ENCODE data around the gene ZNF580. TPM values are rescaled to one million over a fixed set of nuclear protein-coding genes. Genes with fewer than 3 reads are reported as not detected.

The ZNF580 gene
- total and polyA plus RNA-seq, 11 donors = 8.2 to 41.5 (median 21.1) TPM

DNA sequence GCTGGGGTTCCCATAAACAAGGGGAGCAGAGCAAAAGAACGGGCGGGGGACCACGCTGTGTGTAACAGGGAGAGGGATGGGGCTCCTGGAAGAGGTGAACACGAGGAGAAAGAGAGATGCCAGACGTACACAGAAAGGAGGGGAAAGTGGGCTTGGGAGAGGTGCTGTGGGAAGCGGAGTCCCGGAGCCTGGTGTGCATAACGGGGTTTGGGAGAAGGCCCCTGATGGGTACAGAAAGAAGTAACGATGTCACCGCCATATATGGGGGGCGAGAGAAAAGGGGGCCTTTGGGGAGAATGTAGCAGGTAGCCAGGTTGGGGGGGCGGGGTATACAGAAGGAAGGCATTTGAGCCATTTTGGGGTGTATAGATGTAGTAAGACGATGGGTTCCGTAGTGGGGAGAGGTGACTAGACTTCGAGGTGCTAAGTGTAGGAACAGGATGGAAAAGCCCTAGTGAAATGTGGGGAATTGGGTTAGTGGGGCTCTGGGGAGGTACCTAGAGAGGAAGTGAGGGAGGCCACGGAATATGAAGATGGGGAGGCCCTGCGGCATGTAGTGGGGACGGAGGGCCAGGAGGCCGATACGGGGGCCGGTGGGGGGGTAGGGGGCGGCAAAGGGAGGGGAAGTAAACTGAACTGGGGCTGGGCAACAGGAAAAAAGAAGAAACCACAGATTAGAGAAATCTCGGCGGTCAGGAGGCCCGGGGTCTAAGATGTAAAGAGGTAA, 787 bp downstream of the ZNF580 start:
- WGBS, 4 donors = 1 to 2% (median 2%) methylated on average over 25 of the region's 25 CpGs
- ATAC-seq (peak in 2 of 4 donors; percentile 1 to 2), DNase-seq (no peak)
- Histone ChIP-seq H3K36me3 (peaks cover 0 to 22% (median 13%) of the 10 kb centered on the region in 9 donors), H3K4me3 (peak overlapping the region; percentile 64 to 98 (median 84)), H3K9me3 (no peaks in the 10 kb centered on the region), H3K27ac (peak overlapping the region; percentile 83 to 96 (median 92)), H3K27me3 (no peaks in the 10 kb centered on the region), H3K4me1 (peaks cover 10 to 79% (median 45%) of the 10 kb centered on the region in 12 donors)
- no peak for TF ChIP-seq POLR2A (IDR thresholded peaks at IDR 0.05)
- TF ChIP-seq, protein P1, sequence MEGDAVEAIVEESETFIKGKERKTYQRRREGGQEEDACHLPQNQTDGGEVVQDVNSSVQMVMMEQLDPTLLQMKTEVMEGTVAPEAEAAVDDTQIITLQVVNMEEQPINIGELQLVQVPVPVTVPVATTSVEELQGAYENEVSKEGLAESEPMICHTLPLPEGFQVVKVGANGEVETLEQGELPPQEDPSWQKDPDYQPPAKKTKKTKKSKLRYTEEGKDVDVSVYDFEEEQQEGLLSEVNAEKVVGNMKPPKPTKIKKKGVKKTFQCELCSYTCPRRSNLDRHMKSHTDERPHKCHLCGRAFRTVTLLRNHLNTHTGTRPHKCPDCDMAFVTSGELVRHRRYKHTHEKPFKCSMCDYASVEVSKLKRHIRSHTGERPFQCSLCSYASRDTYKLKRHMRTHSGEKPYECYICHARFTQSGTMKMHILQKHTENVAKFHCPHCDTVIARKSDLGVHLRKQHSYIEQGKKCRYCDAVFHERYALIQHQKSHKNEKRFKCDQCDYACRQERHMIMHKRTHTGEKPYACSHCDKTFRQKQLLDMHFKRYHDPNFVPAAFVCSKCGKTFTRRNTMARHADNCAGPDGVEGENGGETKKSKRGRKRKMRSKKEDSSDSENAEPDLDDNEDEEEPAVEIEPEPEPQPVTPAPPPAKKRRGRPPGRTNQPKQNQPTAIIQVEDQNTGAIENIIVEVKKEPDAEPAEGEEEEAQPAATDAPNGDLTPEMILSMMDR (IDR thresholded peaks at IDR 0.05) = no peak
- intact Hi-C loops (cut with DNase I) = no loop called here

DNA sequence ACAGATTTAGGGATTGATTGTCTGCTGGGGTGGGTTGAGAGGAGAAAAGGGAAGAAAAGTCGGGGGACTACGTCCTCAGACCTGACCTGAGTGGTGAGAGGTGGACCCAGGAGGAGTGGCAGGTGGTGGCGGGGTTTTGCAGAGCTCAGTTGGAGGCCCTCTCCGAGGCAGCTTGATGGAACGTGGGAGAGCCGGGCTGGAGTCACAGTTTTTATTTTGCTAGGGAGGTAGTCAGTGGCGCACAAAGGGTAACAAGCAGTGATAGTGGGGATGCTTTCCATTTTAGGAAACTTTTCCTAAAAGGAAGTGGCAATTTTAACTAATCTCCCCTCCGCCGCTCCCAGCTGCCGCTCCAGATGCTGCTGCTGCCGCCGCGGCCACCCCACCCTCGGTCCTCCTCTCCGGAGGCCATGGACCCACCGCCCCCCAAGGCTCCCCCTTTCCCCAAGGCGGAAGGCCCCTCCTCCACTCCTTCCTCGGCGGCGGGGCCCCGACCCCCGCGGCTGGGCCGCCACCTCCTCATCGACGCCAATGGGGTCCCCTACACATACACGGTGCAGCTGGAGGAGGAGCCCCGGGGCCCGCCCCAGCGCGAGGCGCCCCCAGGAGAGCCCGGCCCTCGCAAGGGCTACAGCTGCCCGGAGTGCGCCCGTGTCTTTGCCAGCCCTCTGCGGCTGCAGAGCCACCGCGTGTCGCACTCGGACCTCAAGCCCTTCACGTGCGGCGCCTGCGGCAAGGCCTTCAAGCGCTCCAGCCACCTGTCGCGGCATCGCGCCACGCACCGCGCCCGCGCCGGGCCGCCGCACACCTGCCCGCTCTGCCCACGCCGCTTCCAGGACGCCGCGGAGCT, 1.6 kb downstream of the ZNF580 start:
- intact Hi-C loops (cut with DNase I) = no loop called here
- Histone ChIP-seq H3K4me1 (peaks cover 12 to 78% (median 46%) of the 10 kb centered on the region in 12 donors), H3K36me3 (peaks cover 0 to 22% (median 13%) of the 10 kb centered on the region in 9 donors), H3K27ac (peak overlapping the region in 11 of 12 donors; percentile 62 to 96 (median 93)), H3K27me3 (no peaks in the 10 kb centered on the region), H3K4me3 (peak overlapping the region; percentile 64 to 98 (median 84)), H3K9me3 (no peaks in the 10 kb centered on the region)
- peak in 1 of 2 donors; percentile 20 for TF ChIP-seq POLR2A (IDR thresholded peaks at IDR 0.05)
- TF ChIP-seq, protein P1 (IDR thresholded peaks at IDR 0.05) = no peak
- DNase-seq (no peak), ATAC-seq (peak in 1 of 4 donors; percentile 2)
- 1 to 4% (median 3%) methylated on average over 33 to 65 of the region's 65 CpGs for WGBS, 4 donors

DNA sequence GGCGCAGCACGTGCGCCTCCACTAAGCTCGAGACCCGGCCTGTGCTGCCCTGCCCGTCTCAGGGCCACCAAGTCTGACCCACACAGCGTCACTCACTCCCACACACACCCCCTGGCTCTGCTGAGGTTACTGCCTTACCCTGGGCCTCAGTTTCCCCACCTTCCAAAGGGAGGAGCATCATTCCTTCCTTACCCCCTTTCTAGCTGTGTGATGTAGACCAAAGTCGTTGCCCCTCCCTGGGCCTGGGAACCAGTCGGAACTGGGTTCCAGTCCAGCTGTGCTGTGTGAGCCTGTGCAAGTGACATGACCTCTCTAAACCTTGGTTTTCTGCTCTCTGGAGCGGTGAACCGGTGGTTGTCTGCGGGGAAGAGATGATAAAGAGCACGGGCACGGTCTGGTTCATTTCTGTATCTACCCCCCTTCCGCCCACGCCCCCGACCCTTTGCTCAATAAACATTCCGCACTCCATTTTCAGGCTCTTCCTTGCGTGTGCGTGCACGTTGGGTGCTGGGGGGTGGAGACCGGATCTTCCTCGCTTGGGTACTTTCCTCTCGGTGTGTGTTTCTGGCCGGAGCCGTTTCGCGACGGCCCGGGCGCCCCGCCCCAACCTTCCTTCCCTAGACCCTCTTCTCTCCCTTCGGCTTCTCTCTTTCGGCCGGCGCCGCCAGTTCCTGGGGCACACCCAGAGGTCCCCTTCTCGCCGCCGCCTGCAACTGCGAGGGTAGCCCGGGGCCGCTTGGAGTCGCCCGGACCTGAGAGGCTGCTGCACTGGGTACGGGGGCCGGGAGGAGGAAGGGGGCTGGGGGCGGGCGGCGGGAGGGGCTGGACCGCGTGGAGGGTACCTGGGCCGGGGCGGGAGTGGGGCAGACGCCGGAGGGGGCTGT, 2.4 kb downstream of the ZNF580 start, which contains the start of gene ZNF581:
TSS of gene ZNF581 (plus strand) at position 647 of the 884 bp plus-strand sequence. CDS start 923 bp downstream, outside the sequence.
- intact Hi-C loops (cut with DNase I) = no loop called here
- H3K4me1 ChIP-seq = peaks cover 14 to 75% (median 49%) of the 10 kb centered on the region in 12 donors
- peak within 1 kb of the TSS; percentile 59 to 96 (median 92) for H3K27ac ChIP-seq
- peak in 1 of 2 donors; percentile 38 for TF ChIP-seq POLR2A (IDR thresholded peaks at IDR 0.05)
- TF ChIP-seq, protein P1 (IDR thresholded peaks at IDR 0.05) = no peak
- peak; percentile 20 to 67 (median 44) for ATAC-seq
- no peaks in the 10 kb centered on the region for H3K27me3 ChIP-seq
- 2 to 3% (median 2%) methylated on average over 51 to 56 of the region's 56 CpGs for WGBS, 4 donors
- H3K4me3 ChIP-seq = peak within 1 kb of the TSS; percentile 64 to 98 (median 84)
- peaks cover 0 to 19% (median 13%) of the 10 kb centered on the region in 9 donors for H3K36me3 ChIP-seq
- no peaks in the 10 kb centered on the region for H3K9me3 ChIP-seq
- peak; percentile 72 to 89 (median 75) for DNase-seq

All from heart left ventricle (tissue), 16 donors.